Measurements from ENCODE around the gene NTMT1.
"Not testable (repeated sequence)": the region's sequence is repeated elsewhere in the genome, so short reads cannot be mapped to it uniquely, and the experiment has no call there.

Gene NTMT1

DNA sequence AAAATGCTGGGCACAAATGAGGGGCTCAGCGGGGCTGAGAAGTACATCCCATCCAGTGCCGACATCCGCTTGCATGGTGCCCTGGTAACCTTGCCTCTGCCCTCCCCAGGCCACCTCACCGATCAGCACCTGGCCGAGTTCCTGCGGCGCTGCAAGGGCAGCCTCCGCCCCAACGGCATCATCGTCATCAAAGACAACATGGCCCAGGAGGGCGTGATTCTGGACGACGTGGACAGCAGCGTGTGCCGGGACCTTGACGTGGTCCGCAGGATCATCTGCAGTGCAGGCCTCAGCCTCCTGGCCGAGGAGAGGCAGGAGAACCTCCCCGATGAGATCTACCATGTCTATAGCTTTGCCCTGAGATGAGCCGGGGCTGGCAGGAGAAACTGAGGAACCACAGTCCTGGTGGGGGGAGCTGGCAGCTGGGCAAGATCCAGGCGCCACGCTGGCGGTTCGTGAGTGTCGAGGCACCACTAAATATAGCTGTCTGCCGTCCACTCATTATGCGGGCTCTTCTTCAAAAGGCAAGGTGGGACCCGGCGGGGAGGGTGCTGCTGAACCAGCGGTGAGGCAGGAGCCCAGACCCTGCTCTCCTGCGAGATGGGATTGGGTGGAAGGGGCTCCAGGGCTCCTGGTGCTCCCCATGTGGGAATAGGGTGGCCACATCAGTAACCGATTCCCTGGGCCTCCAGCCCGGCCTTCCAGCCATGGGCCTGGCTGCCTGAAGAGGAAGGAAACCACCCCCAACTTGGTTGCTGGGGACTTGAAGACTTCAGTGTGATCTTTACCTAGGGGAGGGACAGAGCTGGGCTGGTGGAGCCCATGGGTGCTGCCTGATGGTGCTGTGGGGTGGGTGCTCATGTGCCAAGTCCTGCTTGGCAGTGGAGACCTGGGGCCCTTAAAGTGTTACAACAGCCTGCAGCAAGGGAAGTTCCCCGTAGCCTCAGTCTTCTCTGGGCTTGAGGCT lies 9.4 kb downstream of the NTMT1 start:
- H3K4me1 ChIP-seq (ENCODE audit: insufficient read depth, low read length, severe bottlenecking) = peaks cover 8% of the 10 kb centered on the region
- H3K4me3 ChIP-seq (ENCODE audit: low read depth, low read length, poor library complexity, severe bottlenecking) = no peak overlapping the region
- H3K9ac ChIP-seq (ENCODE audit: low read length) = no peak overlapping the region
- H2AFZ ChIP-seq (ENCODE audit: low read length) = no peak overlapping the region
- H3K27ac ChIP-seq (ENCODE audit: low read depth, low read length, poor library complexity, severe bottlenecking) = no peak overlapping the region
- no peaks in the 10 kb centered on the region for H3F3A ChIP-seq (ENCODE audit: insufficient read depth, low read length)
- H3K9me3 ChIP-seq (ENCODE audit: low read length) = no peaks in the 10 kb centered on the region
- H3K36me3 ChIP-seq (ENCODE audit: insufficient read depth, low read length) = peaks cover 82% of the 10 kb centered on the region
- no peak overlapping the region for H3K4me2 ChIP-seq (ENCODE audit: low read length)
- TF ChIP-seq, protein P1, sequence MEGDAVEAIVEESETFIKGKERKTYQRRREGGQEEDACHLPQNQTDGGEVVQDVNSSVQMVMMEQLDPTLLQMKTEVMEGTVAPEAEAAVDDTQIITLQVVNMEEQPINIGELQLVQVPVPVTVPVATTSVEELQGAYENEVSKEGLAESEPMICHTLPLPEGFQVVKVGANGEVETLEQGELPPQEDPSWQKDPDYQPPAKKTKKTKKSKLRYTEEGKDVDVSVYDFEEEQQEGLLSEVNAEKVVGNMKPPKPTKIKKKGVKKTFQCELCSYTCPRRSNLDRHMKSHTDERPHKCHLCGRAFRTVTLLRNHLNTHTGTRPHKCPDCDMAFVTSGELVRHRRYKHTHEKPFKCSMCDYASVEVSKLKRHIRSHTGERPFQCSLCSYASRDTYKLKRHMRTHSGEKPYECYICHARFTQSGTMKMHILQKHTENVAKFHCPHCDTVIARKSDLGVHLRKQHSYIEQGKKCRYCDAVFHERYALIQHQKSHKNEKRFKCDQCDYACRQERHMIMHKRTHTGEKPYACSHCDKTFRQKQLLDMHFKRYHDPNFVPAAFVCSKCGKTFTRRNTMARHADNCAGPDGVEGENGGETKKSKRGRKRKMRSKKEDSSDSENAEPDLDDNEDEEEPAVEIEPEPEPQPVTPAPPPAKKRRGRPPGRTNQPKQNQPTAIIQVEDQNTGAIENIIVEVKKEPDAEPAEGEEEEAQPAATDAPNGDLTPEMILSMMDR (IDR thresholded peaks at IDR 0.05; ENCODE audit: low read length) = no peak
- TF ChIP-seq EZH2 (IDR thresholded peaks at IDR 0.05; ENCODE audit: borderline replicate concordance, low read length) = no peak
- no peaks in the 10 kb centered on the region for H4K20me1 ChIP-seq (ENCODE audit: insufficient read depth, low read length)
- no peaks in the 10 kb centered on the region for H3K27me3 ChIP-seq (ENCODE audit: insufficient read depth, low read length)
- H3K9me2 ChIP-seq (ENCODE audit: low read depth, low read length) = no peaks in the 10 kb centered on the region
- peaks cover 19% of the 10 kb centered on the region for H3K79me2 ChIP-seq (ENCODE audit: insufficient read depth, low read length)

DNA sequence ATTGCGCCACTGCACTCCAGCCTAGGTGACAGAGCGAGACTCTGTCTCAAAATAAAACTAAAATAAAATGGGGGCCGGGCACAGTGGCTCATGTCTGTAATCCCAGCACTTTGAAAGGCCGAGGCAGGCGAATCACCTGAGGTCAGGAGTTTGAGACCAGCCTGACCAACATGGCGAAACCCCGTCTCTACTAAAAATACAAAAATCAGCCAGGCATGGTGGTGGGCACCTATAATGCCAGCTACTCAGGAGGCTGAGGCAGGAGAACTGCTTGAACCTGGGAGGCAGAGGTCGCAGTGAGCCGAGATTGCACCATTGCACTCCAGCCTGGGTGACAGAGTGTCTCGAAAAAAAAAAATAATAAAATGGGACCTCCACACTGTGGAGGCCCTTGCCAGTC lies 10.4 kb downstream of the NTMT1 start:
- H3K27ac ChIP-seq (ENCODE audit: low read depth, low read length, poor library complexity, severe bottlenecking); H3K27me3 ChIP-seq (ENCODE audit: insufficient read depth, low read length); H3K4me2 ChIP-seq (ENCODE audit: low read length); H4K20me1 ChIP-seq (ENCODE audit: insufficient read depth, low read length); H3K4me3 ChIP-seq (ENCODE audit: low read depth, low read length, poor library complexity, severe bottlenecking); H3K9ac ChIP-seq (ENCODE audit: low read length); H3F3A ChIP-seq (ENCODE audit: insufficient read depth, low read length); H3K79me2 ChIP-seq (ENCODE audit: insufficient read depth, low read length); H3K9me3 ChIP-seq (ENCODE audit: low read length); H3K9me2 ChIP-seq (ENCODE audit: low read depth, low read length); H2AFZ ChIP-seq (ENCODE audit: low read length): not testable (repeated sequence)
- Histone ChIP-seq H3K36me3 (ENCODE audit: insufficient read depth, low read length) (peaks cover 73% of the 10 kb centered on the region), H3K4me1 (ENCODE audit: insufficient read depth, low read length, severe bottlenecking) (peaks cover 18% of the 10 kb centered on the region)

DNA sequence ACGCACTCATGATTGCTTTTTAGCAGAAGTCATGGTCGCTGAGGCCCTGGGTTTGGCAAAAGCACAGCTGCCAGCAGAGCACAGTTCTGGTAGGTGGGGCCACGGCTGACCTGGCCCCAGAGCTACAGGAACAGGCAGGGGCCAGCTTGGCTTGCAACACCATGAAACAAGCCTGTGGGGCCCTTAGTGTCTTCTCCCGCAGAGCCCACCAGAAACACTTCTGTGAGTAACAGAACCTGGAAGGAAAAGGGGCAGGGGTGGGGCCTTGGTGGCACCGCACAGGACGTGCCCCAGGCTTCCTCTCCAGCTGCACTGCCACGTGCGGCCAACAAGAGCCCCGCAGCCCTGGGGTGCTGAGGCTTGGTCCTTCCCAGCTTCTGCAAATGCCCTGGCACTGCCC lies 11.1 kb downstream of the NTMT1 start:
- H3K9me3 ChIP-seq (ENCODE audit: low read length) = no peaks in the 10 kb centered on the region
- no peak overlapping the region for H3K4me3 ChIP-seq (ENCODE audit: low read depth, low read length, poor library complexity, severe bottlenecking)
- H4K20me1 ChIP-seq (ENCODE audit: insufficient read depth, low read length) = no peaks in the 10 kb centered on the region
- H3K36me3 ChIP-seq (ENCODE audit: insufficient read depth, low read length) = peaks cover 68% of the 10 kb centered on the region
- H3F3A ChIP-seq (ENCODE audit: insufficient read depth, low read length) = no peaks in the 10 kb centered on the region
- H2AFZ ChIP-seq (ENCODE audit: low read length) = no peak overlapping the region
- 0 out of 2 replicates have a peak, but pooled peaks cover 2% of the 10 kb centered on the region for H3K79me2 ChIP-seq (ENCODE audit: insufficient read depth, low read length)
- H3K9me2 ChIP-seq (ENCODE audit: low read depth, low read length) = no peaks in the 10 kb centered on the region
- H3K4me2 ChIP-seq (ENCODE audit: low read length) = no peak overlapping the region
- H3K27me3 ChIP-seq (ENCODE audit: insufficient read depth, low read length) = no peaks in the 10 kb centered on the region
- H3K9ac ChIP-seq (ENCODE audit: low read length) = no peak overlapping the region
- no peak overlapping the region for H3K27ac ChIP-seq (ENCODE audit: low read depth, low read length, poor library complexity, severe bottlenecking)
- TF ChIP-seq EZH2 (IDR thresholded peaks at IDR 0.05; ENCODE audit: borderline replicate concordance, low read length) = no peak
- TF ChIP-seq, protein P1 (IDR thresholded peaks at IDR 0.05; ENCODE audit: low read length) = no peak
- peaks cover 18% of the 10 kb centered on the region for H3K4me1 ChIP-seq (ENCODE audit: insufficient read depth, low read length, severe bottlenecking)
